CD1c-positive myeloid dendritic cell (primary cell): ENCODE measurements around the gene XXYLT1.
"Not testable (repeated sequence)": the region's sequence is repeated elsewhere in the genome, so short reads cannot be mapped to it uniquely, and the experiment has no call there.

Experiments used
- DNase-seq: peaks from one replicate; pipeline ENCODE4 v3.0.0-alpha.2; 2016; ENCODE audit errors: extremely low spot score

Gene XXYLT1, protein sequence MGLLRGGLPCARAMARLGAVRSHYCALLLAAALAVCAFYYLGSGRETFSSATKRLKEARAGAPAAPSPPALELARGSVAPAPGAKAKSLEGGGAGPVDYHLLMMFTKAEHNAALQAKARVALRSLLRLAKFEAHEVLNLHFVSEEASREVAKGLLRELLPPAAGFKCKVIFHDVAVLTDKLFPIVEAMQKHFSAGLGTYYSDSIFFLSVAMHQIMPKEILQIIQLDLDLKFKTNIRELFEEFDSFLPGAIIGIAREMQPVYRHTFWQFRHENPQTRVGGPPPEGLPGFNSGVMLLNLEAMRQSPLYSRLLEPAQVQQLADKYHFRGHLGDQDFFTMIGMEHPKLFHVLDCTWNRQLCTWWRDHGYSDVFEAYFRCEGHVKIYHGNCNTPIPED

DNA sequence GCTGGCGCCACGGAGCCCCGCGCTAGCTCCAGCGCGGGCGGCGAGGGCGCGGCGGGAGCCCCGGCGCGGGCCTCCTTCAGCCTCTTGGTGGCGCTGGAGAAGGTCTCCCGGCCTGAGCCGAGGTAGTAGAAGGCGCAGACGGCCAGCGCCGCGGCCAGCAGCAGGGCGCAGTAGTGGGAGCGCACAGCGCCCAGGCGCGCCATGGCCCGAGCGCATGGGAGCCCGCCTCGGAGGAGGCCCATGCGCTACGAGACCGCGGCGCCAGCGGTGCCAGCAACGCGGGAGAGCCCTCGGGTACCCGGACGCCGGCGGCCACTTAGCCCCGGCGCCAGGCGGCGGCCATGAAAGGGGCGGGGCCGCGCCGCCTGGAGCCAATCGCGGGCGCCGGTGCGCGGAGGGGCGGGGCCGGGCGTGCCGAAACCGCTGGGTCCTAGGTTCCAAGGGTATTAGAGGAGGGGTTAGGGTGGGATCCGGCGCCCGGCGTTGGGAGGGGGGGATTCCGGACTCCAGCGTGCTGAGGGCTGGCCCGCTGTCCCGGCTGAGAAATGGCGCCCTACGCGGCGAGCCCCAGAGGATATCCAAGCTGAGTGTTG, at the start of gene XXYLT1:
Gene XXYLT1 (minus strand): TSS at position 343 of the 593 bp plus-strand sequence. CDS start 101 bp downstream, at position 242.
- DNase-seq = peak; percentile 91

DNA sequence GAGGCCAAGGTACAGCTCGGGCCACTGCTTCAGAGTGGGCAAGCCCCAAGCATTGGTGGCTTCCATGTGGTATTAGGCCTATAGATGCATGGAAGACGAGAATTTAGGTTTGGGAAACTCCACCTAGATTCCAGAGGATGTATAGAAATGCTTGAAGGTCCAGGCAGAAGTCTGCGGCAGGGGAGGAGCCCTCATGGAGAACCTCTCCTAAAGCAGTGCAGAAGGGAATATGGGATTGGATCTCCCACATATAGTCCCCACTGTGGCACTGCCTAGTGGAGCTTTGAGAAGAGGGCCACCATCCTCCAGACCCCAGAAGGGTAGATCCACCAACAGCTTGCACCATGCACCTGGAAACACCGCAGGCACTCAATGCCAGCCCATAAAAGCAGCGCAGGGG, 48.1 kb upstream of the XXYLT1 start:
- no peak for DNase-seq

DNA sequence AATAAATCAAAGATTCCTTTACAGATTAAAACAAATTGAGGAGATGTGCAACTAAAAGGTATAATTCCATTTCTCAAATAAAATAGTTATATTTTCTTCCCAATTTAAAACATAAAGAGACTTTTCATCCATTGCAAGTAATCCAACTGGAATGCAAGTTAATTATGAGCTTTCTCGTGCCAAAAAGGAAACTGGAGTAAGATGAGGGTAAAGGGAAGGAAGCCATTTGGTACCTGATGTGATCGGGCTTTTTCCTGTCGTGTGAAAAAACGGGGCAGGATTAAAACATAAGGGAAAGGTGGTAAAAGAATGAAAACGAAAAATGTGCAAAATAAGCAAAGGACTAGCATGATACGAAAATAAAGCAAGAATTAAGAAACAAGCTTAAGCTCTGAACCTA, 41.8 kb upstream of the XXYLT1 start:
- DNase-seq = no peak

DNA sequence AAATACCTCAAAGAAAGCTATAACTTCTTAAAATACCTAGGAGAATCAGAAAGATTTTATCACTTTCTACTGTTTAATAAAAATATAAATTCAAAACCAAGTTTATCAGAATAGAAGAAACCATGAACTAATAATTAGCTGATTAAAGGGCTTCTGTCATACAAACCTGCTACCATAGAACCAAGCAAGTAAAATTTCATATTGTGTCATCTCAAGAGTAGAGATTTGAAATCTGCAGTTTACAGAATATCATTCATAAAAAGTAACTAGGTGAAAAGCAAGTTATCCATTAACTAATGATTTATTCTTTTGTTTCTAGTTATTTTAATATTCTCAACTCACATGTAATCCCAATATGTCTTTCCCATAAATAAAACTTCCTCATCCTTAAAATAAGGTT, 36.8 kb upstream of the XXYLT1 start:
- no peak for DNase-seq

DNA sequence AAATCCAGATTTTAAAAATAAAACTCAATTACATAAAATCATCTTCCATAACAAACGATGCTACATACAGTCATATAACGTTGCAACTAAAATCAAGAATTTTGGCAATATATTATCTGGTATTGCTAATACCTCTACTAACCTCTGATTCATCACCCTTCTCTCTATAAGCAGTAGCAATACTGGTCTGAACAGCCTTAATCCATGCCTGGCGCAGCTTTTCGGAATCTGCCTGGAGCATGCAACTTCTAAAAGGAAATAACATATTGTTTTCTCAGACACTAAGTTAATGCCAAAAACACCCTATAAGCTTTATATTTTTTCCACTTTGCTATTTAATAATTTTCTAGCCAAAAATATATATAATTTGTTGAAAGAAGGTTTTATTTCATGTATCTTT, 35.4 kb upstream of the XXYLT1 start:
- DNase-seq = no peak

DNA sequence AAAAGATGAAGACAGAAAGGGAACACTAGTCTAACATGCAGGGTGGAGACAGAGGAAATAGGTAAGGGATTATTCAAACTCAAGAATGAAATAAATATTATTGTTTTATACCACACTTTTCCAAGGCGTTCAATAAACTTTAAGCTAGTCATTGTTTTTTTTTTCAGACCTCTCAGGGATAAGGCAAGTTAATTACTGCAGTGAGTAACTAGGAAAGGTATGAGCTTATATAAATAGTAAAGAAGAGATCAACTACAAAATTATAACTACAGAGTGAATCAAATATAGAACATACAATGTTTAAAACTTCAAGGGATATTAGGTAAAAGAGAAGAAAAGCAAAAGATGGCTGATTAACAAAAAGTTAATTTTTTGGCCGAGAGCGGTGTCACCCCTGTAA, 31.5 kb upstream of the XXYLT1 start:
- no peak for DNase-seq

DNA sequence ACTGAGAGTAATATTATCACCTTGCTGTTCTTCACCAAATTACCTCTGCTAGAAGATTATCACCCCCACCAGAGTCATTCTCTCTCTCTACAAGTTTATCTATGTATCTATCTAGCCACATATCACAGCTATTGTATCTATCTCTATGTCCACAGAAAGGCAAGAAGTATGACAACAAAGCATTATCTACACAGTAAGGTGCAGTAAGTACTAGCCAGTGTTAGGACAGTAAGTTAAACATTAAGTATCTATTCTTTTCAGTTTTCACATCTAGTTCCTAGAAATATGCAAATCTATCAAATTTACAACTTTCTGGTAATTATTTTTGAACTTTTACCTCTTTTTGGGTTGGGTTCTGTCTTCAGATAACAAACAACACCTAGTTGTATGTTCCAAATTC, 26.5 kb upstream of the XXYLT1 start:
- no peak for DNase-seq

DNA sequence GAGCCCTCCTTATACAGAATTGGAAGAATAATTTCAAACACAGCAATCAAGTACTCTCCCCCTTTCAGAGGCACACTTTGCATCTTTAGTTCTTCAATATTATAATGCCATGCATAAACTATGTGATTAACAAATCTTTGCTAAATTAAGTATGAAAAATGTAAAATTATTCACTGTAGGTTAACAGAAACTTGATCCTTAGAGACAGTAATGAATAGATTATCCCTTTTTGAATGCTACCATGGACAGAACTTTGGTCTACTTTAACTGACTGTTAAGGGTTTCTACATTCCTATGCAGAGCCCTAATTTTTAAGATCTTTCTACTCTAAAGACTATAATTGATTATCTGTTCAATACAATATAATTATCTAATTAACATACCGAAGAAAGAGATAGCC, 25.7 kb upstream of the XXYLT1 start:
- DNase-seq = no peak

DNA sequence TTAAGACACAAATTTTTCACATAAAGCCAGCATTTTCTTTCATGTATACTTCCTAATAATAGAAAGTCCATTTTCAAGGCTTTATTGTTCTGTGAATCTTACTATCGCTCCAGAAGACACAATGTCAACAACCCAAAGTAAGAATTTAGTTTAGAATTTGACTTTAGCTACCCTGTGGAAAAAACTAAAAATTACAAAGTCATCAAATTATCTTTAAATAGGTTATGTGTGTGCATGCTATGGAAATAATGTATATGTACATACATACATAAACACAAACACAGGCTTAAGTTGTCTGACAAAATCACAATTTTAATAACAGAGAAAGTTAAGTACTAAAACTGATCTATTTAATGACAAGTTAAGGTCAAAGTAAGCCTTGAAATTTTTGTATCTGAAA, 20.2 kb upstream of the XXYLT1 start:
- no peak for DNase-seq

DNA sequence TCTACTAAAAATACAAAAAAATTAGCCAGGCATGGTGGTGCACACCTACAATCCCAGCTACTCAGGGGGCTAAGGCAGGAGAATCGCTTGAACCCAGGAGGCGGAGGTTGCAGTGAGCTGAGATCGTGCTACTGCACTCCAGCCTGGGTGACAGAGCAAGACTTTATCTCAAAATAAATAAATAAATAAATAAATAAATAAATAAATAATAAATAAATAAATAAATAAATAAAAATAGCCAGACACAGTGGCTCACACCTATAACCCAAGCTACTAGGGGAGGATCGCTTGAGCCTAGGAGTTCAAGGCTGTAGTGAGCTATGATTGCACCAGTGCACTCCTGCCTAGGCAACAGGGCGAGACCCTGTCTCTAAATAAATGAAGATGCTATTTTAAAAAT, 19.7 kb upstream of the XXYLT1 start:
- DNase-seq = not testable (repeated sequence)

DNA sequence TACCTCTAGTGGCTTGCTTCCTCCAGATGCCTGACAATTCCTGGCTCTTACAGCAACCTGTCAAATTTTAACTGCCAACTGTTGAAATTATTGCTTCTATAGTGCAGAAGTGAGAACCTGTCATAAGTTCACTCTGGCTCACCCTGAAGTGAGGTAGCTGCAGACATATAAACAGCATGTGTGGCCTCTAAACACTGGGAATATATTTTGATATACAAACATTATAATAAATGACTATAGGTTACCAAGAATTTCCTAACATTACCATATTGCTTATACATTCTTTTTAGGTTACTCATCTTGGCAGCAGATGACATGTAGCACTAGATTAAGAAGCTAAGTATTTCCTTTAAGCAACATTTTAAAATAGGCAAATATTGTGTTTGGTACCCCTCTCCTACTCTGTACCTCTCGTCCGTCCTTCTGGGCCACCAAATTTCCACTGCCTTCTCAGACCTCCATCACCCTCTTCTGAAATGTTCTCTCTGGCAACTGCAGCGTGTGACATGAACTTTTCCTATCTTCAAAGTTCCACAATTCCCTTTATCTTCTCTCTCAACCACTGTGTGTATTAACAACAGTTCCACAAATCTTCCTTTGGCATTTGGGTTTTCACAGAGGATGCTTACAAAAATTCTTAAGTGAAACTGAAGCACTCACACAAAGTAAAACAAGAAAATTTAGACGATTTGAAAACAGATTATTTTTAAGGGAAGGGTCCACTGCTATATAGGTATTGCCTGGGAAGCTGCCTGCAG, 15.3 kb upstream of the XXYLT1 start:
- no peak for DNase-seq

DNA sequence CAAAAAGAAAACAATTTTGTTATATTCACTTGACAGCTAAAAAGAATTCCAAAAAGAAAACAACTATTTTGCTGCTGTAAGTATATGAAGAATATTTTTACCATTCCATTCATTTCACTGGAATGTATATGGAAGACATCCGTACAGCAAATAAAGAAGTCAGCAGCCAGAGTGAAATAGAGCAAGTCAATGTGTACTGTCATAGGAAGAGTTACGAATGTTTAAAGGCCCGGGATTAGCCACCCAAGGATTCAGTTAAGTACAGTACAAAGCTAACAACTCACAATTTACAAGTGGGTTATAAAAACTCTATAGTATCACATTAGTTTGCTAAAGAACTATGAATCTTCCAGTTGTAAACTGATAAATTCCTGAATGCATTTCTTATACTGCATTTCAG, 14.4 kb upstream of the XXYLT1 start:
- no peak for DNase-seq

DNA sequence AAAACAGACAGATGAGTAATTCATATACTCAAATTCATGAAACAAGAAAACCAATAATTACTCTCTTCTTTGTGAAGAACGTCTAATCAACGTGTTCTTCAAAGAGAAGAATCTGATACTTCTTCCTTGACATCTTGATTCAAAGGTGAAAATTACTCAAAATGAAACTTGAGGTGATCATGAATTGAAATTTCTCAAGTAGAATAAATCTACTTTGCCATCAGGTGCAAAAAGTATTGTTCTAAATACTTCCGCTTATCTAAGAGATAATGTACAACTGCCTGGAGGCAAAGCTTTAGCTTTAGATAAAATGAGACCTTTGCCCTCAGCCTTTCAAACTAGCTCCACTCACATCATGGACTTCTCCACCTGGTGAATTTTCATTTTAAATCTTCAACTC, 13.9 kb upstream of the XXYLT1 start:
- DNase-seq = no peak

DNA sequence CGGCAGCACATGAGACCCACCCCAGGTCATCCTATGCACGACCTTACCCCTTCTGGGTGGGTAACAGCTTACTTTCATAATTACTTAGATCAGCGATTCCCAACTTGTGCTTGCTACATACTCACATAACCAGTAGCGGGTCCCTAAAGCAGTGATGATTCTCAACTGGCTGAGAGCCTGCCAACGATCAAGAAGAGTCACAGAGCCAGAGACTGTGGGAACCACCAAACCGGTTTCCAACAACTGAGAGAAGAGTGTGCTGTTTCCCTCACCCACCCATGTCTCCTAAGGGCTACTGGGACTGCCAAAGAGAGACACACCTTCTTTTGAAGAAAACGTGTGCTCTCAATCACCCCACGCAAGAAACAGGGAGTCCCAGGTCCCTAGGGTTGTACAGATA, 12.0 kb upstream of the XXYLT1 start:
- no peak for DNase-seq

DNA sequence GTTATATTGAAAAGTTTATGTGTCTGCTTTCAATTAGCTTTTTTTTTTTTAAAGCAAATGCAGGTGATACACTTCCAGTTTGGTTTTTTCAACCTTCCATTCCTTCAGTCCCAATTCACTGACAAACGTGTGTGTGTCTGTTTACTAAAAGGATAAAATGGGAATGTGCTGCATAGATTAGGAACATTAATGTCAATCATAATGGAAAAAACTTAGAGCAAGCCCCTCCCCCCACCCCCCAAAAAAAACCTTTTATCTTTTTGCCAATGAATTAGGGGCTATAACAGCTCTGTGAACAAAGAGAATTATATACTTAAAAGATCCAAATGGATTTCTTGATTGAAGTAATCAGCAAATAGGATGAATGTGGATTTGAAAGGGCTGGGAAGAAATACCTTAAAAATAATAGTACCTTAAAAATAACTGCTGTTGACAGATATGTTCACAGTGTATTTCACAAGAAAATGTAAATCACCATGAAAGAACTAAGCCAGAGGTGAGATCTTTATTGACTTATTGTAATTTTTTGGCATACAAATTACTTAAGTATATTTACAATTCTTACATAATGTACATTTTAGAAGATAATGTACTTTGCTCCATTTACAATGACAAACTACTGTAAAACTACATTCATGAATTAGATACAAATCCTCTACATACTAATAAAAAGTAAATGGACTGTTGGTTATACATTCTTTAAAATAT, 3.5 kb upstream of the XXYLT1 start:
- no peak for DNase-seq

DNA sequence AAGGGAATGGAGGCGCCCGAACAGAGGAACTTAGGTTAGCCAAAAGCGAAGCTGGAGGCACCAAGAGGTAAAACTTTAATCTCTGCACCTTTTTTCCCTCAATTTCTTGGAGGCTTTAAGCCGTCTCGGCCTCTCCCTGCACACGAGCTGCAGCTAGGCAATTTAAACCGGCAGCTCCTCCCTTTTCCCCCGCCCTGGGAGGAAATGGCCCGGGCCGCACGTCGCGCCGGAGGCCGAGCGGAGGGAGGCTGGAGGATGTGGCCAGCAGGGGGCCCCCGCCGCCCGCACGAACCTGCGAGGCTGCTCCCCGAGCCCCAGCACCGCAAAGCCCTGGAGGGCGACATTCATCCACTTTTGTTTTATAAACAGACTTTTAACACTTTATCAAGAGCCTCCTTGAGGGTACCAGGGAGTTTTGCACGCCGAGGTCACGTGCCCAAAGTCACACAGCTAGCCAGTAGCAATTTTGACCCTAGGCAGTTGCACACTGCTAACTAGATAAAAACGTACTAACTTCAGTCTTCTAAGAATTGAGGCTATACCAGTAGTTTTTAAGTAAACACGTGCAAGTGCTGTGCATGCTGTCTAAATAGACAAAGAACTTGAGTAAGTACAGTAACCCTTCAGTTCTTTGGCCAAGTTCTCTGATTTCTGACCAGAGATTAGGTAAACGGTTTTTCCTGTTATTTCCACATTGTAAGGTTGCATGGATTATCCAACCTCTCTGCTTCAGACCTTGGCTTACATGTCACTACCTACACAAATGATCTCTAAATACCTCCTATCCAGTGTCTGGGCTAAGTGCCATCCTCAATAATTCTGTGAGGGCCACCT, 668 bp upstream of the XXYLT1 start:
- peak; percentile 89 for DNase-seq

DNA sequence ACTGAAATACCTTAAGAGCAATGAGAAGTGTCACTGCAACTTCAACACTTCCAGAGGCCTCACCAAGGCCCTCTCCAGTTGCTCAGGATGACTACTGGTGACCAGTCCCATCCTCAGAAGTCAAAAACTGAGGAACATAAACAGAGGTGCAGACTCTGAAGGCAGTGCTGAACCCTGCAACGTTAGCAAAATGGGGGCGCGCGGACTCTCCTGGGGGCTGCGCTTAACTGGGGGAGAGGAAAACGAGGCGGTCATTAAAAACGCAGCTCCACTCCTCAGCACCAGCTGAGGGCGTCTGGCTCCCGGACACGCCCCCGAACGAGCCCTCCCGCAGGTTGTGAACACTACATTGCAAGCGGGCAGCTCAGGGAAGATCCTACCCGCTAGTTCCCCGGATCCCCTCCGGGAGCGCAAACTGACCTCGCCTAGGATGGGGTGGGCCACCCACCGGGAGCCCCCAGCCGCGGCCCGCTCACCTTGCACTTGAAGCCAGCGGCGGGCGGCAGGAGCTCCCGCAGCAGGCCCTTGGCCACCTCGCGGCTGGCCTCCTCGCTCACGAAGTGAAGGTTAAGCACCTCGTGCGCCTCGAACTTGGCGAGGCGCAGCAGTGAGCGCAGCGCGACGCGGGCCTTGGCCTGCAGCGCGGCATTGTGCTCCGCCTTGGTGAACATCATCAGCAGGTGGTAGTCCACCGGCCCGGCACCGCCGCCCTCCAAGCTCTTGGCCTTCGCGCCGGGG, 711 bp downstream of the XXYLT1 start:
- DNase-seq = no peak

DNA sequence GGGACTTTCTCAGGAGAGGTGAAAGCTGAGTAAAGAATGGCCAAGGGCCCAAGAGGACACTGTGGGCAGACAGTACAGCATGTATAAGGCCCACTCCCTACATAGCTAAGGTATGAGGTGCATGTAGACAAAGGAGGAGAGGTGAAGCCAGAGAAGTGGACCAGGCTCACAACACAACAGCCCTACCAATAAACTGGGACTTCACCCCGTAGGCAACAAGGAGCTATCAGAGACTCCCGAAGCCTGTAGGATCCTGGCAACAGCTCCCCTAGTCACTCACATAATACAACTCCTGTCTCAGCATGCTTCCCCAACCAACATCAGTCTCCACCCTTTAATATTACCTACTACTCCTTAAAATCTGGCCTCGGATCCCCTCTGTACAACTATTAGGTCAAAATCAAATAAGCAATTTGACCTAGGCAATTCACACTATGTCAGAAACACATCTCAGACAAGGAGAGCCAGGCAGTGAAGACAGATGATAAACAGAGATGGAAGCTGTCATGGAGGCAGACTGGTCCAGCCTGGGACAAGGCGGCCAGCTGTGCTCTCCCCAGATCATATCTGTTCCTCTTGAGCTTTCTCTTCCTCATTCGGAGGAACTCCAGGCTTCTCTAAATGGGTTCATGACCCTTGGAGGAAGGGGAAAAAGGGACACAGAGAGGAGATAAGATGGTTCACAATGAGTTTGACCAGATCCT, 1.4 kb downstream of the XXYLT1 start:
- DNase-seq = peak; percentile 78

DNA sequence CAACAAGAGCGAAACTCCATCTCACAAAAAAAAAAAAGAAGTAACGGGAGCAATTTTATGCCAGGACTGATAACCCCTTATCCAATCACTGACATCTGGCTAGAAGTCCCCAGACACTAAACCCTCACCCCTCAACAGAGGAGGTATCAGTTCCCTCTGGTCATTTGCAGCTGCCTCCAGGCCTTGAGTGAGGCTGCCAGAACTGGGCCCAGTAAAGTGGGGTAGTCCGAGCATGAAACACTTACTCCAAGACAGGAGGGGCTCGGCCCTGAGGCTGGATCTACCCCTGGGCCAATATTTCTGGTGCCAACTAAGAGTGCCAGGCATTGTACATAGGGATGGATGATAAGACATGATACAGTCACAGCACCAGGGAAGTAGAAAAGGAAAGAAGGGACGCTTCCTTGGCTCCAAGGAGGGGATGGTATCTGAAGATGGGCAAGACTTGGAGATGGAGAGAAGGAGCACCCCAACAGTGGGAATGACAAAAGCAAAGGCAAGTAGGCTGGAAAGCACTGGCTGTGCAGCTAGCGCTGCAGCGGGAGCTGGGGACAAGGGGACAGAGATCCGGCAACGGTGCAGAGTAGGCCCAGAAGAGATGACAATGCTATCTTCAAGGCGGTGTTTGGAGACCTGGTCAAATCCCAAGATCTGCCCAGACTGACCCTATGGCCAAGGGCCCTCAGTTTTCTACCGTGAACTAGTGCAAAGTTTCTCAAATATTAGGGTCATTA, 2.2 kb downstream of the XXYLT1 start:
- no peak for DNase-seq
